Inflammatory macrophage treated with lipopolysaccharide for 1 hour (primary cell): ENCODE measurements around the gene DTNB.

Experiments used
- DNase-seq, 2 donors: peaks; one replicate each; pipeline ENCODE4 v3.0.0-alpha.2; 2020 to 2022

Gene DTNB

DNA sequence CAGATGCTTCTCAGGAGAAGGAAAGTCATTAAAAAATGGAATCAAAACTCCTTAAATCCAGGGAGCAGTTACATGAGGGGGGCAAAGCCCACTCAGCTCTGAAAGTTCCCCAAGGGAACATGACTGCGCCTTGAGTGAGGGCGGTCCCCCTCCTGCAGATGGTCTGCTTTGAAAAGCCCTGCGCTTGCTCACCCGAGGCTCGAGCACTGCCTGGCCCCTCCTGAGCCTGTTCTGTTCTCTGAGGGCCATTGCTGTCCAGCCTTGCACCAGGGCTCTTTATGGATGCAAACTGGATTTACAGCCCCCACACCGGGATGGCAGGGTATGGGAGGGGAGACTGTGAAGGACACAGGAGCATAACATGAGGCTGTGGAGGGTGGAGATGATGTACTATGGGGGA is 293.8 kb downstream of the DTNB start:
- no peak for DNase-seq

GRCh38 chr2:25378731-25379490 is 294.5 kb downstream of the DTNB start:
- DNase-seq: peak; percentile 12 to 49

- no peak for DNase-seq
These were observed 295.5 kb downstream of the DTNB start for GRCh38 chr2:25377822-25378421.

GRCh38 chr2:25376750-25377621 is 296.4 kb downstream of the DTNB start:
- peak; percentile 56 to 62 for DNase-seq

- DNase-seq: no peak
These were observed 297.3 kb downstream of the DTNB start for GRCh38 chr2:25375989-25376545.

GRCh38 chr2:25375371-25375988 is 297.9 kb downstream of the DTNB start:
- peak in 1 of 2 donors; percentile 12 for DNase-seq

- DNase-seq: no peak
These were observed 298.6 kb downstream of the DTNB start for GRCh38 chr2:25374827-25375226.

DNA sequence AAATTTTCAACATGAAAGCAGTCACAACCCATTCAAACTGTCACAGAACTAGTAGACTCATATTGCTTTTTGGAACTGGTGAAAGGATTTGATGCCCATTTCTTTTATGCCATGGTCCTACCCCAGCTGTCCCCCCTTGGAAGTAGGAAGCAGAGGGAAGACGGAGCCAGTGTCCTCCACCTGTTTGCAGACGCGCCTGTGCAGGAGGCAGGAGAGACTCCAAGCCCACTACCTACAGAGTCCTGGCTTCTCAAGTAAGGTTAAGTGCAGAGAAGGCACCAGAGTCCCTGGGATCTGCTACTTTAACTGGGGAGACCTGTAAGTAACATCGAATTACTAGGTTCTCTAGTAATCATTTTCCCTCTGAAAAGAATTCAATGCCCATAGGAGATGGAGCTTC is 299.0 kb downstream of the DTNB start:
- no peak for DNase-seq

DNA sequence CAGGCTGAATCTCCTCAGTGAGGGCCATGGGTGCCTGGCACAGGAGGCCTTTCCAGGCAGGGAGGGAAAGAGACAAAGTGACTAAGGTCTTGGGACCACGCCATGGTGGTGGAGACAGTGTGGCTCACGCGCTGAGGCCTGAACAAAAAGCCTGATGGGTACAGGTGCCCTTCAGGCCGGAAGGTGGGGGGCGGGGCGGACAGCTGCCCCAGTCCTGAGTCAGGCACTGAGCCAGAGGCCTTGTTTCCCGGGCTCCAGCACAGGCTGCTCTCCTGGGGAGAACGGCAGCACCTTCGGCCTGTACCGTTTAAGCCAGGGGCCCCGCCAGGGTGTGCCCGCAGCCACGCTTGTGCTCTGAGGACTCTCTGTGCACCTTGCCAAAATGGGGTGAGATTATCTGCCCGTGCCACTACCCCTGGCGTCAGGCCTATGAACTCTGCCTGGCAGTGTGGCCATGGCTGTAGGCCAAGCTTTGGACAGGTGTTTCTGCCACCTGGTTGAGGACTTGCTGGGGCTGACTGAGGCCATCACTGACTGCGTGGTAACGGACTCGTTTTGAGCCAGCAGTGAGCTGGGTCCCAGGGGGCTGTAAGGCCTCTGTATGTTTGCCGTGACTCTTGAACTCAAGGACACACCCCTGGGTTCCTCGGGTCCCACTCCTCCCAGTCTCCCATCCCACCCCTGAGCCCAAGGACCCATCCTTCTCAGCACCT is 300.0 kb downstream of the DTNB start:
- DNase-seq: no peak

DNA sequence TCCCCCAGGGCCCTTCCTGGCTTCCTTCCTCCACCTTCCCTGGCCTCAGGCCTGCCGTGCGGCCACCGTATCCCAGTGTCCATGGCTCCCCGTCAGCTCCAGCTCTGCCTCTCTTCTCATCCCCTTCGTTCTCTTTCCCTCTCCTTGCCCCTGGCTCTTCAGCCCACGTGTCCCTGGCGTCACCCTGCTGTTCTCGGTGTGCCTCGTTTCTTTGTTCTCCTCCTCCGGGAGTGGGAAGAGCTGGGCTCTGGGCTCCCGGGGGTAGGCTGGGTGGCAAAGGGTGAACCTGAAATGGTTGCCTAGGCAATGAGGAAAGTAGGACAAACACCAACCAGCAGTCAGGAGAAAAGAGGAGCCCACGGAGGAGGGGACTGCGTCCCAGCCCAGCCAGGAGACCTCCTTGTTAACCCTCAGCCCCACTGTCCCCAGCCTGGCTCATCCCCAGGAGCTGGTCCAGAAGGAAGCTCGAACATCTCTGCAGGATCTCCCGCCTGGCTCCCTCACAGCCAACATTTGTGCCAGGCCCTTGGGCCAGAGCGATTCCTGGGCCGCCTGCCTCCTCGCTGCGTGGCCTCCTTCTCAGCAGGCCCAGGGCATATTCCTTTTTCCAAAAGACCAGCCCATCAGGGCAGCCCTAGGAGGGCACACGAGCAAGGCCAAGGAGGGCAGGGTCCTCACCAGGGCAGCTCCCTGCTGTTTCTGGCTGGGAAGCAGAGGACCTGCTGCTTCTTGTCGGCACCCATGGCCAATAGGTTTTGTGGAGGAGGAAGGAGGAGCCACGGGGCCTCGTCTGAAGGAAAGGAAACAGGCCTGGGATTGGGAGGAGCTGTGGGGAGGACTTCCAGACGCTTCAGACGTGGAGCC is 300.7 kb downstream of the DTNB start:
- no peak for DNase-seq

- no peak for DNase-seq
These were observed 301.8 kb downstream of the DTNB start for GRCh38 chr2:25371253-25372241.

DNA sequence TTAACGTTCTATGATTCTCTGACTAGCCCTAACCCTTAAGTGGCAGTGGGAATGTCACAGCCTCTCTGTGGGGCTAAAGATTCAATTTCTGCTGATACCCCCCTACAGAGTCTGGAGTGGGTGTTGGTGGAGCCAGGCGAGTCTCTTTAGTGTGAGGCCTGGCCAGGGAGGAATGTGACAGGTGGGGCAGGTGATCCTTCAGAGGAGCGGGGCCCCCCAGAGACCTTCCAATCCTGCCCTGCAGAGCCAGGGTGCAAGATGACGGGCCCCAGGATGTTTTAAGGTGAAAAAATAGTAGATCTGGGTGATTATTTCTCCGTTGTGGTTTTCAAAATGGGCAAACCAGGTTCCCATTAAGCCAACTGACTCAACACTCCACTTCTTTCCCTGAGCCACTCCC is 303.5 kb downstream of the DTNB start:
- DNase-seq: no peak

GRCh38 chr2:25369439-25369838 is 303.9 kb downstream of the DTNB start:
- DNase-seq: no peak

- no peak for DNase-seq
These were observed 304.7 kb downstream of the DTNB start for GRCh38 chr2:25368660-25369059.

- no peak for DNase-seq
These were observed 306.1 kb downstream of the DTNB start for GRCh38 chr2:25367296-25367695.

- peak in 1 of 2 donors; percentile 13 for DNase-seq
These were observed 306.7 kb downstream of the DTNB start for GRCh38 chr2:25366629-25367028.

GRCh38 chr2:25365241-25365640 is 308.1 kb downstream of the DTNB start:
- no peak for DNase-seq

DNA sequence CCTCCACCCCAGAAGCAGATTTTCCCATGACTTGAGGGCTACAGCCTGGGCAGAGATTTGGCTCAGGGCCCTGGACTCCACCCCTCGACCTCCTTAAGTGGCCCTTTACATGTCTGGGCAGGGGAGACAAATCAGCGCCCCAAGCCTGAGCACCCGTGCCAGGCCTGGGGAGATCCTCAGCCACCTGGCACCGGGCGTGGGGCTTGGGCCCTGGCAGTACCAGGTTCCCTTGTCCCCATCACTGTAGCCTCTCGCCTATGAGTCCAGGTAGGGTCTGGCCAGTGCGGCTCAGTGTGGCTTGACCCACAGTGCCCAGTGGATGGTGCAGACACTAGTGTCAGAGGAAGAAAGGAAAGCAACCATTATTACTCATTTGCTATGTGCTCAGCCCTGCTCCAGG is 309.6 kb downstream of the DTNB start:
- DNase-seq: no peak

- DNase-seq: peak; percentile 90 to 93
These were observed 310.8 kb downstream of the DTNB start for GRCh38 chr2:25362434-25363145.
